HUES64 (cell line): ENCODE results near the gene TLX2.
"Not testable (repeated sequence)": the region's sequence is repeated elsewhere in the genome, so short reads cannot be mapped to it uniquely, and the experiment has no call there.

Experiments used
- H3K27ac ChIP-seq: 2 replicates; pipeline ENCODE4 v1.7.0; 2013; ENCODE audit warnings: low read depth, low read length, inconsistent platforms
- H3K27me3 ChIP-seq: 2 replicates; pipeline ENCODE4 v1.6.1; 2013; ENCODE audit warnings: mild to moderate bottlenecking, low read length; ENCODE audit not compliant: insufficient read depth
- H3K36me3 ChIP-seq: 2 replicates; pipeline ENCODE4 v1.6.1; 2013; ENCODE audit warnings: mild to moderate bottlenecking, low read length; ENCODE audit not compliant: insufficient read depth
- H3K4me1 ChIP-seq: 2 replicates; pipeline ENCODE4 v1.6.1; 2013; ENCODE audit warnings: mild to moderate bottlenecking, low read length, moderate library complexity; ENCODE audit not compliant: insufficient read depth
- H3K4me3 ChIP-seq: 2 replicates; pipeline ENCODE4 v1.5.1; 2013; ENCODE audit warnings: mild to moderate bottlenecking, low read length, moderate library complexity
- H3K9ac ChIP-seq: 2 replicates; pipeline ENCODE4 v1.6.1; 2013; ENCODE audit warnings: mild to moderate bottlenecking, low read depth, low read length
- H3K9me3 ChIP-seq: 2 replicates; pipeline ENCODE4 v1.6.1; 2013; ENCODE audit warnings: low read depth, low read length; ENCODE audit not compliant: insufficient read depth
- WGBS: fragments of 150-250, 120-280 bp; methylation state at CpG from one replicate; pipeline ENCODE4 v1.1.7; 2013; ENCODE audit warnings: missing lambda C conversion rate; 5-methylcytosine and 5-hydroxymethylcytosine counted together

Gene TLX2

GRCh38 chr2:74553892-74554819 lies 39.9 kb downstream of the TLX2 start, which contains the start of the genes DOK1 and LOXL3:
TSS of gene DOK1 (plus strand) at chr2:74554720. CDS start at chr2:74554755, 35 bp downstream.
TSS of gene LOXL3 (minus strand) at chr2:74553942. CDS start at chr2:74552634, 1,308 bp downstream.
- WGBS = under 1% methylated on average over 73 of the region's 73 CpGs
- Histone ChIP-seq H3K27ac (peak within 1 kb of the TSS; percentile 95; the same call in 1 of the 2 replicates), H3K4me3 (peak within 1 kb of the TSS; percentile 95), H3K36me3 (no peaks in the 10 kb centered on the region), H3K9me3 (no peaks in the 10 kb centered on the region), H3K4me1 (peaks cover 14% of the 10 kb centered on the region; the same call in 1 of the 2 replicates), H3K27me3 (peaks cover 51% of the 10 kb centered on the region), H3K9ac (peak within 1 kb of the TSS; percentile 59)

- peak overlapping the region; percentile 59 for H3K9ac ChIP-seq
- H3K27me3 ChIP-seq = peaks cover 43% of the 10 kb centered on the region
- 1% methylated on average over 58 of the region's 58 CpGs for WGBS
- peaks cover 16% of the 10 kb centered on the region for H3K4me1 ChIP-seq
- peak overlapping the region; percentile 17; the same call in 1 of the 2 replicates for H3K27ac ChIP-seq
- H3K4me3 ChIP-seq = peak overlapping the region; percentile 95
- no peaks in the 10 kb centered on the region for H3K9me3 ChIP-seq
- no peaks in the 10 kb centered on the region for H3K36me3 ChIP-seq
These were observed 40.7 kb downstream of the TLX2 start for GRCh38 chr2:74554820-74555531.

- Histone ChIP-seq H3K4me3 (peak overlapping the region; percentile 95), H3K9me3 (no peaks in the 10 kb centered on the region), H3K9ac (peak overlapping the region; percentile 59; the same call in 1 of the 2 replicates), H3K36me3 (no peaks in the 10 kb centered on the region), H3K27ac (no peak overlapping the region), H3K4me1 (peaks cover 17% of the 10 kb centered on the region), H3K27me3 (peaks cover 39% of the 10 kb centered on the region)
- 56% methylated on average over 17 of the region's 17 CpGs for WGBS
These were observed 41.4 kb downstream of the TLX2 start for GRCh38 chr2:74555610-74556103.

DNA sequence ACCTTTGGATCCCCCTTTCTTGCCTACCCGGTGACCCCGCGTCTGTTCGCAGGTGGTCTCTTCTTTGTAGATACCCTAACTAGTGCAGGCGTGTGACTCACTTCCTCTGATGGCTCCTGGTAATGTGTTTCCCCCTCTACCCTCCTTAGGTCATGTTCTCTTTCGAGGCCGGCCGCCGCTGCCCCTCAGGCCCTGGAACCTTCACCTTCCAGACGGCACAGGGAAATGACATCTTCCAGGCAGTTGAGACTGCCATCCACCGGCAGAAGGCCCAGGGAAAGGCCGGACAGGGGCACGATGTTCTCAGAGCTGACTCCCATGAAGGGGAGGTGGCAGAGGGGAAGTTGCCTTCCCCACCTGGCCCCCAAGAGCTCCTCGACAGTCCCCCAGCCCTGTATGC lies 41.9 kb downstream of the TLX2 start:
- no peak overlapping the region for H3K27ac ChIP-seq
- H3K27me3 ChIP-seq = peaks cover 39% of the 10 kb centered on the region
- no peaks in the 10 kb centered on the region for H3K36me3 ChIP-seq
- no peak overlapping the region for H3K9ac ChIP-seq
- no peak overlapping the region for H3K4me3 ChIP-seq
- H3K4me1 ChIP-seq = peaks cover 17% of the 10 kb centered on the region
- 80% methylated on average over 14 of the region's 14 CpGs for WGBS
- no peaks in the 10 kb centered on the region for H3K9me3 ChIP-seq

DNA sequence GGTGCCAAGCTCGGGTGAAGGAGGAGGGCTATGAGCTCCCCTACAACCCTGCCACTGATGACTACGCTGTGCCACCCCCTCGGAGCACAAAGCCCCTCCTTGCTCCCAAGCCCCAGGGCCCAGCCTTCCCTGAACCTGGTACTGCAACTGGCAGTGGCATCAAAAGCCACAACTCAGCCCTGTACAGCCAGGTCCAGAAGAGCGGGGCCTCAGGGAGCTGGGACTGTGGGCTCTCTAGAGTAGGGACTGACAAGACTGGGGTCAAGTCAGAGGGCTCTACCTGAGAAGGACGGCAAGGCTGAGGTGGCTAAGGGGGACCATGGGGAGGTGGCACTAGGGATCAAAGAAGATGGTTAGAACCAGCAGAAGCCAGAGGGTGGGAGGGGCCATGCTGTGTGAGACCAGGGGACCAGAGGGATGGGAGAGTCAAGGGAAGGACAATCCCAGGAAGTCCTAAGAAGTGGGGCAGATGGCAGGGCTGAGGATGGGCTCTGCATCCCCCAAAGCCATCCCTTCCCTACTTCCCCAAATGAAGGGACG lies 42.7 kb downstream of the TLX2 start:
- peaks cover 46% of the 10 kb centered on the region for H3K27me3 ChIP-seq
- H3K9me3 ChIP-seq = no peaks in the 10 kb centered on the region
- no peak overlapping the region for H3K27ac ChIP-seq
- no peak overlapping the region for H3K9ac ChIP-seq
- peaks cover 17% of the 10 kb centered on the region for H3K4me1 ChIP-seq
- no peaks in the 10 kb centered on the region for H3K36me3 ChIP-seq
- 87% methylated on average over 6 of the region's 6 CpGs for WGBS
- H3K4me3 ChIP-seq = no peak overlapping the region

GRCh38 chr2:74558284-74559230 lies 44.3 kb downstream of the TLX2 start:
- no peak overlapping the region for H3K27ac ChIP-seq
- H3K9ac ChIP-seq = no peak overlapping the region
- no peaks in the 10 kb centered on the region for H3K36me3 ChIP-seq
- 85% methylated on average over 7 of the region's 7 CpGs for WGBS
- H3K27me3 ChIP-seq = peaks cover 31% of the 10 kb centered on the region
- no peak overlapping the region for H3K4me3 ChIP-seq
- H3K4me1 ChIP-seq = peaks cover 8% of the 10 kb centered on the region
- no peaks in the 10 kb centered on the region for H3K9me3 ChIP-seq

DNA sequence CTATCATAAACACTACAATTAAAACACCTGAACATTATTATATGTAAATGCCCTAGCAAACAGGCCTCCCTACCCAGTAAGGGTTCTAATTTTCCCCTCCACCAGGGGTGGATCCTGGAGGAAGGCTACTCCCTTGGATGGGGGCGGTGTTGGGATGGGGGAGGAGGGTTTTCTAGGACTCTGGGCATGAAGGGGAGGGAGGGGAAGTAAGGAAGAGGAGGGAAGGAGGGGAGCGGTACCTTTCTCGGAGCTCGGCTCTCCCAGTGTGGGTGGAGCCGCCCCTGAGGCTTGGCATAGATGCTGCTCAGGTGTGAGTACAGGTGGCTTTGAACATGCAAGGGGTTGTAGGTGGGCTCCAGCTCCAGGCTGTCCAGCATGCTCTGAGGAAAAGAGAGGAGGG lies 45.7 kb downstream of the TLX2 start:
- Histone ChIP-seq H3K36me3 (no peaks in the 10 kb centered on the region), H3K4me3 (no peak overlapping the region), H3K27me3 (peaks cover 29% of the 10 kb centered on the region), H3K9me3 (no peaks in the 10 kb centered on the region), H3K4me1 (peaks cover 8% of the 10 kb centered on the region), H3K27ac (no peak overlapping the region), H3K9ac (no peak overlapping the region)
- 35% methylated on average over 5 of the region's 5 CpGs for WGBS

DNA sequence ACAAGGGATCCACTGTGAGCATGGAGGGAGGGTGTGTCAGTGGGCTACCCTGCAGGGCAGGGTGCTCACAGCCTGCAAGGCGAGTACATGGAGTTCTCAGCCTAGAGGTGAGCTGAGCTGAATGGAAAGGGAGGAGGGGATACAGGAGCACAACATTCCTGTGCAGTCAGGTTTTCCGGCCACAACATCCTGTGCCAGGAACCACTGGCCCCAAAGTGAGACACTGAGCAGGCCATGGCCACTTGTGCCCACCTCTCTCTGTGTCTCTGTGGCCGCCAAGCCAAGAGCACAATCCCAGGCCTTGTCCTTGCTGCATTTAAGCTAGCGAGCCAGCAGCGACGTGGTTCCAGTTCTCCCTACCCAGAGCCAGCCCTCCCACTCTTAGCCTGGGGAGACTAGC lies 46.3 kb downstream of the TLX2 start:
- no peak overlapping the region for H3K9ac ChIP-seq
- H3K27me3 ChIP-seq = peaks cover 22% of the 10 kb centered on the region
- H3K9me3 ChIP-seq = no peaks in the 10 kb centered on the region
- 60% methylated on average over 6 of the region's 6 CpGs for WGBS
- peaks cover 8% of the 10 kb centered on the region for H3K4me1 ChIP-seq
- no peak overlapping the region for H3K4me3 ChIP-seq
- H3K27ac ChIP-seq = no peak overlapping the region
- H3K36me3 ChIP-seq = no peaks in the 10 kb centered on the region

DNA sequence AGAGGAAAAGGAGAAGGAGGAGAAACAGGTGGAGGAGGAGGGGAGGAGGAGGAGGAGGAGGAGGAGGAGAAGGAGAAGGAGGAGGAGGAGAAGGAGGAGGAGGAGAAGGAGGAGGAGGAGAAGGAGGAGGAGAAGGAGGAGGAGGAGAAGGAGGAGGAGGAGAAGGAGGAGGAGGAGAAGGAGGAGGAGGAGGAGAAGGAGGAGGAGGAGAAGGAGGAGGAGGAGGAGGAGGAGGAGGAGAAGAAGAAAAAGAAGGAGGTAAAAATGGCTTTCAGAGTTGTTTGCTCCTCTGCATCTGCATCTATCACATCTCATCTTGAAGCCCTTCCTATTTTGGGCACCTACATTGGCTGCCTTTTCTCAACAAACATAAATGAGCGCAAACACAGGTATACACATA lies 46.8 kb downstream of the TLX2 start:
- H3K4me3 ChIP-seq, H3K36me3 ChIP-seq, H3K27ac ChIP-seq, H3K4me1 ChIP-seq, H3K9ac ChIP-seq, H3K9me3 ChIP-seq: not testable (repeated sequence)
- H3K27me3 ChIP-seq = peaks cover 18% of the 10 kb centered on the region
- WGBS = 94% methylated on average over 1 of the region's 1 CpG

DNA sequence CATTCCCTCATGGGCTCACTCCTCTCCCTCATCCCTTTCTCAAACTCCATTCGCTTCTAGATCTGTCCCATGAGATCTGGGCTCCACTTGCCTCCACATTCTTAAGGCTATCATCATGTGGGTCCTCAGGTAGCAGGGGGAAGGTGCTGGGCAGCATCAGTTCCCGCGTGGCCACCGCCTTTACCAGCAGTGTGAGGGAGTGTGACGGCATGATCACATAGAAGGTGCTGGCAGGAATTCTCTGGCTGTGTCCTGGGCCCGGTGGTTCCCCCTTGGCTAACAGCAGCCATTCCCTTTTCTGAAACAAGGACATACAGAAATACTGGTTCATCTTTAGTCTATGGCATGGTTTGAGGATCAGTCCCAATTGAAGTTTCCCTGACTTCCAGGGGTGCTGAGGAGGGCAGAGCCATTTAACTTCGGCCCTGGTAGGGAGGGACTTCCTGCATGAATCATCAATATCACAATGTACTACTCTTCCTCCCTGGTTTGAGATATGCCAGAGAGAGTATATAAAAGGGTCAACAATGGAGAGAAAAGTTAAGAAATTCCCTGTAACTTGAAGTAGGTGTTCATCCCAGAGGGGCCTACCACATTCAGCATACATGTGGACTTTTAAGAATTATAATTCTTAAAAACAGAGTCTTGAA lies 48.0 kb downstream of the TLX2 start:
- H3K9ac ChIP-seq = no peak overlapping the region
- no peaks in the 10 kb centered on the region for H3K36me3 ChIP-seq
- no peaks in the 10 kb centered on the region for H3K9me3 ChIP-seq
- no peak overlapping the region for H3K4me3 ChIP-seq
- peaks cover 8% of the 10 kb centered on the region for H3K4me1 ChIP-seq
- peaks cover 16% of the 10 kb centered on the region for H3K27me3 ChIP-seq
- H3K27ac ChIP-seq = no peak overlapping the region
- WGBS = 83% methylated on average over 7 of the region's 7 CpGs
